ENCODE data around the gene GEMIN4.

DNA sequence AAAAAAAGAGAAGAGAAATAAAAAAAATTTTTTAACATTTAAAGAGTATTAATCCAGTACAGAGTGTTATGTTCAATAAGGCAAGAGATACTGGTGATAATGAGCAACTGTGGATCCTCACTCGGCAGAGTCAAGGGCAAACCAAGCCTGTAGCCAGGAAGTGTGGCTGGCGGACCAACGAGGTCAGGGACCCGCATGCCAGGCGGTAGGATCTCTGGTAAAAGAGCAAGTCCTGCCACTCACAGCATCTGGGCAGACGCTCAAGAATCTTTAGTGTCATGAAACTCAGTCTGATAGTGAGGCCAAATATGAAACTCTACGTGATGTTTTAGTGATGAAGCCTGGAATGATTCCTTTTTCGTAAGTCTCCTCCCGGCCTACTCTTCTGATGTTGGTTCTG, 8.3 kb upstream of the GEMIN4 start:
- TF ChIP-seq, protein P1, sequence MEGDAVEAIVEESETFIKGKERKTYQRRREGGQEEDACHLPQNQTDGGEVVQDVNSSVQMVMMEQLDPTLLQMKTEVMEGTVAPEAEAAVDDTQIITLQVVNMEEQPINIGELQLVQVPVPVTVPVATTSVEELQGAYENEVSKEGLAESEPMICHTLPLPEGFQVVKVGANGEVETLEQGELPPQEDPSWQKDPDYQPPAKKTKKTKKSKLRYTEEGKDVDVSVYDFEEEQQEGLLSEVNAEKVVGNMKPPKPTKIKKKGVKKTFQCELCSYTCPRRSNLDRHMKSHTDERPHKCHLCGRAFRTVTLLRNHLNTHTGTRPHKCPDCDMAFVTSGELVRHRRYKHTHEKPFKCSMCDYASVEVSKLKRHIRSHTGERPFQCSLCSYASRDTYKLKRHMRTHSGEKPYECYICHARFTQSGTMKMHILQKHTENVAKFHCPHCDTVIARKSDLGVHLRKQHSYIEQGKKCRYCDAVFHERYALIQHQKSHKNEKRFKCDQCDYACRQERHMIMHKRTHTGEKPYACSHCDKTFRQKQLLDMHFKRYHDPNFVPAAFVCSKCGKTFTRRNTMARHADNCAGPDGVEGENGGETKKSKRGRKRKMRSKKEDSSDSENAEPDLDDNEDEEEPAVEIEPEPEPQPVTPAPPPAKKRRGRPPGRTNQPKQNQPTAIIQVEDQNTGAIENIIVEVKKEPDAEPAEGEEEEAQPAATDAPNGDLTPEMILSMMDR (IDR thresholded peaks at IDR 0.05; ENCODE audit: low read depth, low read length) = no peak
- no peak for TF ChIP-seq EZH2phosphoT487 (IDR thresholded peaks at IDR 0.05; ENCODE audit: low read depth)
